H9 (cell line): ENCODE results near the gene CXXC1. TPM values are rescaled to one million over a fixed set of nuclear protein-coding genes. Genes with fewer than 3 reads are reported as not detected.

ENCODE experiments used
- DNase-seq: peaks from one replicate; pipeline ENCODE4 v3.0.0-alpha.2; 2017
- H2AFZ ChIP-seq: one replicate; pipeline ENCODE4 v1.6.1; 2013; ENCODE audit warnings: mild to moderate bottlenecking, low read length, control low read depth, moderate library complexity
- H2AK5ac ChIP-seq: 2 replicates; pipeline ENCODE4 v1.6.1; 2013; ENCODE audit warnings: low read length, control low read depth, mixed read lengths; ENCODE audit not compliant: insufficient read length
- H2BK120ac ChIP-seq: one replicate; pipeline ENCODE4 v1.6.1; 2013; ENCODE audit warnings: low read depth, mild to moderate bottlenecking, low read length, control low read depth, inconsistent platforms; ENCODE audit not compliant: poor library complexity, severe bottlenecking
- H2BK12ac ChIP-seq: 2 replicates; pipeline ENCODE4 v1.6.1; 2013; ENCODE audit warnings: low read length, control low read depth, mixed read lengths, low read depth; ENCODE audit not compliant: insufficient read length
- H2BK15ac ChIP-seq: 2 replicates; pipeline ENCODE4 v1.6.1; 2013; ENCODE audit warnings: low read depth, low read length, control low read depth
- H2BK20ac ChIP-seq: one replicate; pipeline ENCODE4 v1.6.1; 2013; ENCODE audit warnings: low read depth, mild to moderate bottlenecking, low read length, control low read depth, inconsistent platforms; ENCODE audit not compliant: poor library complexity, severe bottlenecking
- H2BK5ac ChIP-seq: 2 replicates; pipeline ENCODE4 v1.6.1; 2013; ENCODE audit warnings: low read length, control low read depth, mixed read lengths; ENCODE audit not compliant: insufficient read length
- H3K14ac ChIP-seq: 2 replicates; pipeline ENCODE4 v1.6.1; 2013; ENCODE audit warnings: low read length, control low read depth; ENCODE audit not compliant: insufficient read depth
- H3K18ac ChIP-seq: 2 replicates; pipeline ENCODE4 v1.6.1; 2013; ENCODE audit warnings: low read depth, mild to moderate bottlenecking, mixed read lengths, low read length, control low read depth; ENCODE audit not compliant: insufficient read length
- H3K23ac ChIP-seq: 2 replicates; pipeline ENCODE4 v1.6.1; 2013; ENCODE audit warnings: low read length, control low read depth, mixed read lengths, low read depth; ENCODE audit not compliant: insufficient read length
- H3K23me2 ChIP-seq: 2 replicates; pipeline ENCODE4 v1.6.1; 2013; ENCODE audit warnings: low read depth, mild to moderate bottlenecking, mixed read lengths, low read length, control low read depth; ENCODE audit not compliant: insufficient read length, poor library complexity, severe bottlenecking
- H3K27ac ChIP-seq: 2 replicates; pipeline ENCODE4 v1.5.1; 2013; ENCODE audit warnings: low read length, control low read depth, mixed read lengths, low read depth; ENCODE audit not compliant: insufficient read length
- H3K27me3 ChIP-seq: 2 replicates; pipeline ENCODE4 v1.6.1; 2013; ENCODE audit warnings: low read length, control low read depth, inconsistent platforms; ENCODE audit not compliant: insufficient read depth
- H3K4ac ChIP-seq: 2 replicates; pipeline ENCODE4 v1.6.1; 2013; ENCODE audit warnings: low read depth, mild to moderate bottlenecking, control low read depth, inconsistent platforms, low read length, moderate library complexity
- H3K4me1 ChIP-seq: 2 replicates; pipeline ENCODE4 v1.6.1; 2013; ENCODE audit warnings: low read length, control low read depth, inconsistent platforms; ENCODE audit not compliant: insufficient read depth
- H3K4me2 ChIP-seq: 2 replicates; pipeline ENCODE4 v1.6.1; 2013; ENCODE audit warnings: low read length, control low read depth, mixed read lengths; ENCODE audit not compliant: insufficient read length, insufficient read depth
- H3K56ac ChIP-seq: 2 replicates; pipeline ENCODE4 v1.6.1; 2013; ENCODE audit warnings: low read depth, mild to moderate bottlenecking, mixed read lengths, low read length, control low read depth; ENCODE audit not compliant: insufficient read length
- H3K79me1 ChIP-seq: 2 replicates; pipeline ENCODE4 v1.6.1; 2013; ENCODE audit warnings: low read depth, mild to moderate bottlenecking, moderate library complexity, low read length, control low read depth, inconsistent platforms; ENCODE audit not compliant: insufficient read depth, poor library complexity, severe bottlenecking
- H3K79me2 ChIP-seq: 2 replicates; pipeline ENCODE4 v1.6.1; 2013; ENCODE audit warnings: low read length, control low read depth, inconsistent platforms; ENCODE audit not compliant: insufficient read depth
- H3K9ac ChIP-seq: 2 replicates; pipeline ENCODE4 v1.6.1; 2013; ENCODE audit warnings: low read length, control low read depth, mixed read lengths; ENCODE audit not compliant: insufficient read length; ENCODE audit errors: extremely low read depth
- H3K9me3 ChIP-seq: one replicate; pipeline ENCODE4 v1.6.1; 2013; ENCODE audit warnings: low read depth, low read length, inconsistent platforms; ENCODE audit not compliant: control insufficient read depth
- H3T11ph ChIP-seq: one replicate; pipeline ENCODE4 v1.6.1; 2013; ENCODE audit warnings: mild to moderate bottlenecking, low read length, control low read depth, inconsistent platforms
- H4K20me1 ChIP-seq: one replicate; pipeline ENCODE4 v1.6.1; 2013; ENCODE audit not compliant: control insufficient read depth, insufficient read length, insufficient read depth
- H4K5ac ChIP-seq: 2 replicates; pipeline ENCODE4 v1.6.1; 2013; ENCODE audit warnings: low read depth, mild to moderate bottlenecking, mixed read lengths, low read length, control low read depth; ENCODE audit not compliant: insufficient read length
- H4K8ac ChIP-seq: replicated peaks from 2 replicates; pipeline ENCODE4 v1.6.1; 2013; ENCODE audit warnings: low read length, control low read depth, mixed read lengths, low read depth; ENCODE audit not compliant: insufficient read length
- H4K91ac ChIP-seq: 2 replicates; pipeline ENCODE4 v1.6.1; 2013; ENCODE audit warnings: low read depth, mild to moderate bottlenecking, moderate library complexity, mixed read lengths, low read length, control low read depth; ENCODE audit not compliant: insufficient read length
- H3K27ac Mint-ChIP-seq, 3 experiments: 2 replicates in 2 of 3; 3 replicates in 1 of 3; pipeline ENCODE4 v1.8.0; 2020 to 2021; ENCODE audit warnings: mixed read lengths in 3 of 3, mild to moderate bottlenecking in 1 of 3, moderate library complexity in 1 of 3
- H3K27me3 Mint-ChIP-seq: 2 replicates; pipeline ENCODE4 v1.8.0; 2021; ENCODE audit warnings: low read depth, mild to moderate bottlenecking, moderate library complexity, mixed read lengths
- H3K36me3 Mint-ChIP-seq, 3 experiments: 2 replicates in 2 of 3; 3 replicates in 1 of 3; pipeline ENCODE4 v1.8.0; 2020 to 2021; ENCODE audit warnings: low read depth in 3 of 3, mixed read lengths in 3 of 3; ENCODE audit not compliant: insufficient read depth in 1 of 3
- H3K4me1 Mint-ChIP-seq, 2 experiments: 2 replicates each; pipeline ENCODE4 v1.8.0; 2020; ENCODE audit warnings: mixed read lengths in 2 of 2
- H3K4me3 Mint-ChIP-seq, 2 experiments: 2 replicates in 1 of 2; 3 replicates in 1 of 2; pipeline ENCODE4 v1.8.0; 2020 to 2021; ENCODE audit warnings: mild to moderate bottlenecking in 2 of 2, mixed read lengths in 2 of 2, moderate library complexity in 1 of 2
- H3K9me3 Mint-ChIP-seq, 2 experiments: 2 replicates in 1 of 2; 3 replicates in 1 of 2; pipeline ENCODE4 v1.8.0; 2020; ENCODE audit warnings: mild to moderate bottlenecking in 2 of 2, mixed read lengths in 2 of 2, moderate library complexity in 1 of 2
- WGBS: extraction: QIAGEN DNeasy Blood & Tissue Kit; methylation state at CpG from one replicate; pipeline ENCODE4 v1.1.7; 2013; ENCODE audit warnings: missing lambda C conversion rate, low lambda C conversion rate, mixed read lengths; ENCODE audit not compliant: insufficient read length; ENCODE audit errors: extremely low coverage; 5-methylcytosine and 5-hydroxymethylcytosine counted together
- total RNA-seq: library from RNA; stranded (reverse); gene quantifications from 2 replicates; pipeline ENCODE4 v1.2.1, GENCODE V29; 2021
- TF ChIP-seq, protein P1 (sequence below): fragments of 200-600 bp; sonication (generic); conservative IDR thresholded peaks from 3 replicates; pipeline ENCODE4 v1.8.0; 2021; ENCODE audit warnings: antibody characterized with exemption, mild to moderate bottlenecking

Gene CXXC1
- total RNA-seq, 1 experiment from 2014 or later, result 95.9 TPM

DNA sequence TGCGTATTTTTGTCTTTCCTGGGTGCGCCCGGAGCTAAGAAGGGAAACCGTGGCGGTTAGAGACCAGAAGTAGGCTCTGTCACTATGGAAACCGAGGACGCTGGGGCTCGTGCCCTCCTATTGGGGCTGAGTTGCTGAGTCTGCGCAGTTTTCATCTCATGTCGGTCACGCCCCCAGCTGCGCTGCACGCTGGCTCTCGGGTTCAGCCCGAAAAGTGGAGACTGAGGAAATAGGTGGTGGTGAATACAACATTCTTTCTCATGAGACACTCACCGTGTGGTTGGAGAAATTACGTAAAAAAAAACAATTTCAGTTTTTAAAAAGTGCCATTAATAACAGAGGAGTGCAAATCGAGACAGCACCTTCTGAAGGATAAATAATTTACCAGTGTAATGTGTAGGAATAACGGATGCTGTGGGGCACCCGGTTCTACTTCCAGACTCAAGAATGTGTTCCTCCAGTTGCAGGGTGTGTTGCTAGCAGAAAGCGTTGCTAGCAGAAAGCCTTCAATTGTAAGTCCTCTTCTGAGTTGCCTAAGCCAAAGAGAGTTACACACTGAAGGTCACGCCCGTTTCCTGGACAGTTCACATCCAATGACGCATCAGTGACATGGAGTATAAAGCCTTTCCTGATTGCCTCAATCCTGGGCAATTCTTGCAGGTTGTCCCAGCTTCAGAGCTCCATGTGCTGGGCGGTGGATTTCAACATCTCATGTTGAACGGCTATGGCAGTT, 20.4 kb upstream of the CXXC1 start:
- peak; percentile 90 for DNase-seq
- H3K9me3 Mint-ChIP-seq, result peaks cover 4 to 7% of the 10 kb centered on the region in 2 experiments; a peak in 4 of 5 replicates
- no peak overlapping the region for H3K27ac Mint-ChIP-seq
- no CpG with 5 or more reads among the region's 26 CpGs for WGBS
- H3K27ac ChIP-seq, result no peak overlapping the region
- no peak overlapping the region for H3K9ac ChIP-seq
- peak overlapping the region; percentile 67 to 74 for H3K4me3 Mint-ChIP-seq
- no peak overlapping the region for H4K8ac ChIP-seq
- H3K56ac ChIP-seq, result no peak overlapping the region
- no peak overlapping the region for H2BK15ac ChIP-seq
- H3K4me1 ChIP-seq, result no peaks in the 10 kb centered on the region
- no peak overlapping the region for H2AFZ ChIP-seq
- H2BK120ac ChIP-seq, result no peak overlapping the region
- H2BK20ac ChIP-seq, result no peak overlapping the region
- H4K20me1 ChIP-seq, result no peaks in the 10 kb centered on the region
- H3K36me3 Mint-ChIP-seq, result no peaks in the 10 kb centered on the region
- H3K79me2 ChIP-seq, result no peaks in the 10 kb centered on the region
- H3K4me2 ChIP-seq, result peak overlapping the region; percentile 71
- peaks cover 4 to 6% of the 10 kb centered on the region in 2 experiments; a peak in 3 of 4 replicates for H3K4me1 Mint-ChIP-seq
- no peaks in the 10 kb centered on the region for H3K9me3 ChIP-seq
- H2AK5ac ChIP-seq, result no peak overlapping the region
- no peak overlapping the region for H2BK5ac ChIP-seq
- no peak overlapping the region for H3T11ph ChIP-seq
- H2BK12ac ChIP-seq, result no peak overlapping the region
- H3K23ac ChIP-seq, result no peak overlapping the region
- H4K91ac ChIP-seq, result no peak overlapping the region
- no peaks in the 10 kb centered on the region; the same call in 1 of the 2 replicates for H3K27me3 ChIP-seq
- H3K14ac ChIP-seq, result no peak overlapping the region
- H3K79me1 ChIP-seq, result no peaks in the 10 kb centered on the region
- peaks cover 69% of the 10 kb centered on the region for H3K27me3 Mint-ChIP-seq
- TF ChIP-seq, protein P1, sequence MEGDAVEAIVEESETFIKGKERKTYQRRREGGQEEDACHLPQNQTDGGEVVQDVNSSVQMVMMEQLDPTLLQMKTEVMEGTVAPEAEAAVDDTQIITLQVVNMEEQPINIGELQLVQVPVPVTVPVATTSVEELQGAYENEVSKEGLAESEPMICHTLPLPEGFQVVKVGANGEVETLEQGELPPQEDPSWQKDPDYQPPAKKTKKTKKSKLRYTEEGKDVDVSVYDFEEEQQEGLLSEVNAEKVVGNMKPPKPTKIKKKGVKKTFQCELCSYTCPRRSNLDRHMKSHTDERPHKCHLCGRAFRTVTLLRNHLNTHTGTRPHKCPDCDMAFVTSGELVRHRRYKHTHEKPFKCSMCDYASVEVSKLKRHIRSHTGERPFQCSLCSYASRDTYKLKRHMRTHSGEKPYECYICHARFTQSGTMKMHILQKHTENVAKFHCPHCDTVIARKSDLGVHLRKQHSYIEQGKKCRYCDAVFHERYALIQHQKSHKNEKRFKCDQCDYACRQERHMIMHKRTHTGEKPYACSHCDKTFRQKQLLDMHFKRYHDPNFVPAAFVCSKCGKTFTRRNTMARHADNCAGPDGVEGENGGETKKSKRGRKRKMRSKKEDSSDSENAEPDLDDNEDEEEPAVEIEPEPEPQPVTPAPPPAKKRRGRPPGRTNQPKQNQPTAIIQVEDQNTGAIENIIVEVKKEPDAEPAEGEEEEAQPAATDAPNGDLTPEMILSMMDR, result no peak
- H4K5ac ChIP-seq, result no peak overlapping the region
- no peak overlapping the region for H3K4ac ChIP-seq
- H3K23me2 ChIP-seq, result no peaks in the 10 kb centered on the region
- H3K18ac ChIP-seq, result no peak overlapping the region
